ENCODE results near the gene ACAP3.
A peak's percentile ranks its signal among the peaks of the same experiment; 100 is the strongest.
"Not testable (repeated sequence)": the region's sequence is repeated elsewhere in the genome, so short reads cannot be mapped to it uniquely, and the experiment has no call there.

The ACAP3 gene

GRCh38 chr1:1260843-1261560, 46.7 kb downstream of the ACAP3 start:
- DNase-seq = no peak

- DNase-seq = no peak
Observed at GRCh38 chr1:1259951-1260600, 47.7 kb downstream of the ACAP3 start.

- no peak for DNase-seq
Observed at GRCh38 chr1:1259540-1259939, 48.2 kb downstream of the ACAP3 start.

- DNase-seq = no peak
Observed at GRCh38 chr1:1259119-1259488, 48.6 kb downstream of the ACAP3 start.

GRCh38 chr1:1256956-1257871, 50.5 kb downstream of the ACAP3 start:
- DNase-seq = no peak

GRCh38 chr1:1255611-1256010, 52.1 kb downstream of the ACAP3 start:
- DNase-seq = no peak

GRCh38 chr1:1255078-1255477, 52.7 kb downstream of the ACAP3 start:
- no peak for DNase-seq

GRCh38 chr1:1254667-1254998, 53.1 kb downstream of the ACAP3 start:
- no peak for DNase-seq

GRCh38 chr1:1253972-1254666, 53.6 kb downstream of the ACAP3 start:
- DNase-seq = no peak

- DNase-seq = no peak
Observed at GRCh38 chr1:1253314-1253713, 54.4 kb downstream of the ACAP3 start.

- DNase-seq = peak; percentile 48
Observed at GRCh38 chr1:1250786-1251284, 56.9 kb downstream of the ACAP3 start.

GRCh38 chr1:1248009-1248913, 59.5 kb downstream of the ACAP3 start:
- not testable (repeated sequence) for DNase-seq

- no peak for DNase-seq
Observed at GRCh38 chr1:1247341-1247913, 60.3 kb downstream of the ACAP3 start.

GRCh38 chr1:1246577-1247340, 61.0 kb downstream of the ACAP3 start, which contains the start of gene C1QTNF12:
Gene C1QTNF12 (minus strand): TSS chr1:1246722. CDS start chr1:1246690, 32 bp downstream.
- DNase-seq = no peak

- no peak for DNase-seq
Observed at GRCh38 chr1:1245817-1246576, 61.7 kb downstream of the ACAP3 start.

- DNase-seq = no peak
Observed at GRCh38 chr1:1245178-1245816, 62.4 kb downstream of the ACAP3 start.

GRCh38 chr1:1244192-1244811, 63.4 kb downstream of the ACAP3 start:
- no peak for DNase-seq

GRCh38 chr1:1243807-1244191, 63.9 kb downstream of the ACAP3 start:
- DNase-seq = no peak

- DNase-seq = no peak
Observed at GRCh38 chr1:1243266-1243660, 64.5 kb downstream of the ACAP3 start.

All from activated effector memory CD4-positive, alpha-beta T cell treated with Interleukin-2 at 50 U/mL for 16 hours (primary cell).